GM23248 (cell line): ENCODE measurements around the gene GLI2. TPM values are rescaled to one million over a fixed set of nuclear protein-coding genes. Genes with fewer than 3 reads are reported as not detected.
A peak's percentile ranks its signal among the peaks of the same experiment; 100 is the strongest.

Source experiments
- DNase-seq: peaks from one replicate; pipeline ENCODE4 v3.0.0-alpha.2; 2015
- H2AFZ ChIP-seq: fragments of 200-600 bp; sonication (generic); 2 replicates; pipeline ENCODE4 v1.6.1; 2016; ENCODE audit warnings: antibody characterized with exemption
- H3F3A ChIP-seq: fragments of 200-600 bp; sonication (generic); 2 replicates; pipeline ENCODE4 v1.6.1; 2016; ENCODE audit warnings: mild to moderate bottlenecking, antibody characterized with exemption, mixed run types; ENCODE audit not compliant: insufficient read depth
- H3K27ac ChIP-seq: fragments of 200-600 bp; sonication (generic); 2 replicates; pipeline ENCODE4 v1.5.1; 2016; ENCODE audit warnings: mild to moderate bottlenecking
- H3K27me3 ChIP-seq: fragments of 200-600 bp; sonication (generic); replicated peaks from 2 replicates; pipeline ENCODE4 v1.6.1; 2016; ENCODE audit warnings: mild to moderate bottlenecking; ENCODE audit not compliant: insufficient read depth
- H3K36me3 ChIP-seq: fragments of 200-600 bp; sonication (generic); 2 replicates; pipeline ENCODE4 v1.6.1; 2016; ENCODE audit warnings: low read depth, mild to moderate bottlenecking
- H3K4me1 ChIP-seq: fragments of 200-600 bp; sonication (generic); 2 replicates; pipeline ENCODE4 v1.6.1; 2016; ENCODE audit warnings: mild to moderate bottlenecking; ENCODE audit not compliant: insufficient read depth
- H3K4me2 ChIP-seq: fragments of 200-600 bp; sonication (generic); one replicate; pipeline ENCODE4 v1.6.1; 2016; ENCODE audit warnings: mild to moderate bottlenecking; ENCODE audit not compliant: unreplicated experiment
- H3K4me3 ChIP-seq: fragments of 200-600 bp; sonication (generic); 2 replicates; pipeline ENCODE4 v1.5.1; 2016; ENCODE audit warnings: mild to moderate bottlenecking
- H3K79me2 ChIP-seq: fragments of 200-600 bp; sonication (generic); 2 replicates; pipeline ENCODE4 v1.6.1; 2016; ENCODE audit warnings: mild to moderate bottlenecking; ENCODE audit not compliant: insufficient read depth
- H3K9ac ChIP-seq: fragments of 200-600 bp; sonication (generic); 2 replicates; pipeline ENCODE4 v1.6.1; 2016; ENCODE audit warnings: mild to moderate bottlenecking
- H3K9me2 ChIP-seq: fragments of 200-600 bp; sonication (generic); 2 replicates; pipeline ENCODE4 v1.6.1; 2016; ENCODE audit warnings: mixed run types, mild to moderate bottlenecking, moderate library complexity; ENCODE audit not compliant: insufficient read depth
- H3K9me3 ChIP-seq: fragments of 200-600 bp; sonication (generic); one replicate; pipeline ENCODE4 v1.6.1; 2017; ENCODE audit warnings: low read depth
- H4K20me1 ChIP-seq: fragments of 200-600 bp; sonication (generic); 2 replicates; pipeline ENCODE4 v1.6.0; 2016; ENCODE audit not compliant: insufficient read depth
- EZH2 ChIP-seq: fragments of 200-600 bp; sonication (generic); IDR thresholded peaks from 2 replicates; pipeline ENCODE4 v1.6.1; 2018; ENCODE audit warnings: antibody characterized with exemption, mild to moderate bottlenecking; ENCODE audit not compliant: insufficient read depth, poor library complexity, severe bottlenecking
- EZH2phosphoT487 ChIP-seq: fragments of 200-600 bp; sonication (generic); IDR thresholded peaks from 2 replicates; pipeline ENCODE4 v1.6.1; 2018; ENCODE audit warnings: antibody characterized with exemption, moderate library complexity, mild to moderate bottlenecking, low read depth; ENCODE audit not compliant: insufficient read depth
- WGBS, 2 experiments: methylation state at CpG; one replicate each; pipeline ENCODE4 v1.1.6; 2015 to 2017; ENCODE audit warnings: low lambda C conversion rate in 2 of 2, low coverage in 1 of 2; ENCODE audit errors: missing lambda C conversion rate in 2 of 2; 5-methylcytosine and 5-hydroxymethylcytosine counted together
- in situ Hi-C: fragments of 300-500 bp; cut with MboI; formaldehyde crosslinking; loops from 2 replicates; pipeline ENCODE4 v1.15.0; 2020
- polyA plus RNA-seq: library from polyadenylated mRNA; unstranded; fragments of >200 nt; fragmentation: Nextera tagmentation; extraction: Ambion mirVana; gene quantifications from 2 replicates; pipeline ENCODE4 v1.2.1, GENCODE V29; 2016
- total RNA-seq: library from RNA; depleted of rRNA; stranded (reverse); fragments of >200 nt; shearing (Covaris generic); gene quantifications from 2 replicates; pipeline ENCODE4 v1.2.3, GENCODE V29; 2014

GLI2 gene
- total and polyA plus RNA-seq, 2 experiments from 2014 or later, result 8.3 to 9.0 TPM

GRCh38 chr2:120777170-120777751 is 41.6 kb downstream of the GLI2 start:
- no peak overlapping the region for H3K27ac ChIP-seq
- no peak for TF ChIP-seq EZH2
- no peak for TF ChIP-seq EZH2phosphoT487
- peaks cover 17% of the 10 kb centered on the region for H3F3A ChIP-seq
- H3K79me2 ChIP-seq, result peaks cover 93% of the 10 kb centered on the region
- H3K4me1 ChIP-seq, result peaks cover 37% of the 10 kb centered on the region
- no peak overlapping the region for H2AFZ ChIP-seq
- DNase-seq, result no peak
- in situ Hi-C loops, result no loop called here
- H3K9me3 ChIP-seq, result no peaks in the 10 kb centered on the region
- 84 to 86% methylated on average over 14 of the region's 14 CpGs for WGBS, 2 experiments
- H3K36me3 ChIP-seq, result no peaks in the 10 kb centered on the region
- H4K20me1 ChIP-seq, result no peaks in the 10 kb centered on the region
- H3K9ac ChIP-seq, result no peak overlapping the region
- H3K9me2 ChIP-seq, result no peaks in the 10 kb centered on the region
- no peak overlapping the region for H3K4me3 ChIP-seq
- H3K27me3 ChIP-seq, result no peaks in the 10 kb centered on the region
- H3K4me2 ChIP-seq, result no peak overlapping the region

- Histone ChIP-seq H3K79me2 (peaks cover 93% of the 10 kb centered on the region), H3K27ac (no peak overlapping the region), H3K4me1 (peaks cover 31% of the 10 kb centered on the region), H3F3A (peaks cover 12% of the 10 kb centered on the region), H3K4me3 (no peak overlapping the region), H3K27me3 (no peaks in the 10 kb centered on the region), H3K9me2 (no peaks in the 10 kb centered on the region), H4K20me1 (no peaks in the 10 kb centered on the region), H3K4me2 (no peak overlapping the region), H3K9me3 (no peaks in the 10 kb centered on the region), H3K36me3 (no peaks in the 10 kb centered on the region), H2AFZ (no peak overlapping the region), H3K9ac (no peak overlapping the region)
- 84 to 89% methylated on average over 5 of the region's 5 CpGs for WGBS, 2 experiments
- no peak for DNase-seq
- in situ Hi-C loops, result no loop called here
- TF ChIP-seq EZH2, result no peak
- no peak for TF ChIP-seq EZH2phosphoT487
Measured at GRCh38 chr2:120777787-120778186, 42.1 kb downstream of the GLI2 start.

DNA sequence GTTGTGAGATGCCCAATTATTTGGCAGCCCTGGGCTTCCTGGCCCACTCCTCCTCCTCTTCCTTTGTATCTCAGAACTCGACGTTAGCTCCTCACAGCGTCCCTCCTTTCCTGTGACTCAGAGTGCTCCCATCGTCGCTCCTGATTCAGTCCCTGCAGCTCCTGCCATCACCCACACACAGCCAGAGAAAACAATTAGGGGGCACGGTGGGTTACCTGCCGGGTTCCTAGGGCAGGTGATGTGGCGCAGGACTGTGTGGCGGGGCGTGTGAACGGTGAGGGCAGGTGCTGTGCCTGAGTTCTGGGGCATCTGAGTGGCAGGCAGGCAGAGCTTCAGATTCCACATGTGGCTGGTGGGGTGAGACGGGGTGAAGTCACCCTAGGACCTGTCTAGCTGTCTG is 42.6 kb downstream of the GLI2 start:
- TF ChIP-seq EZH2 (no peak), EZH2phosphoT487 (no peak)
- no peak overlapping the region for H3K27ac ChIP-seq
- 51 to 56% methylated on average over 12 of the region's 12 CpGs for WGBS, 2 experiments
- H3K4me3 ChIP-seq, result no peak overlapping the region
- 0 out of 2 replicates have a peak, but pooled peaks cover 7% of the 10 kb centered on the region for H3F3A ChIP-seq
- no peaks in the 10 kb centered on the region for H3K9me2 ChIP-seq
- in situ Hi-C loops, result no loop called here
- peaks cover 33% of the 10 kb centered on the region for H3K4me1 ChIP-seq
- no peak overlapping the region for H2AFZ ChIP-seq
- peaks cover 93% of the 10 kb centered on the region for H3K79me2 ChIP-seq
- no peaks in the 10 kb centered on the region for H3K36me3 ChIP-seq
- peak overlapping the region; percentile 9 for H3K4me2 ChIP-seq
- H4K20me1 ChIP-seq, result no peaks in the 10 kb centered on the region
- no peaks in the 10 kb centered on the region for H3K27me3 ChIP-seq
- no peak overlapping the region for H3K9ac ChIP-seq
- H3K9me3 ChIP-seq, result no peaks in the 10 kb centered on the region
- DNase-seq, result peak; percentile 68

GRCh38 chr2:120779781-120780283 is 44.2 kb downstream of the GLI2 start:
- H3K4me1 ChIP-seq, result peaks cover 37% of the 10 kb centered on the region
- no peak for TF ChIP-seq EZH2
- no peak for TF ChIP-seq EZH2phosphoT487
- no peaks in the 10 kb centered on the region for H3K9me3 ChIP-seq
- no peaks in the 10 kb centered on the region for H3K9me2 ChIP-seq
- 30 to 31% methylated on average over 13 of the region's 13 CpGs for WGBS, 2 experiments
- in situ Hi-C loops, result no loop called here
- peak; percentile 91 for DNase-seq
- peak overlapping the region; percentile 10 for H3K4me2 ChIP-seq
- H3K79me2 ChIP-seq, result peaks cover 79% of the 10 kb centered on the region
- H3K27ac ChIP-seq, result peak overlapping the region; percentile 51
- 0 out of 2 replicates have a peak, but pooled peaks cover 7% of the 10 kb centered on the region for H3F3A ChIP-seq
- no peaks in the 10 kb centered on the region for H4K20me1 ChIP-seq
- no peak overlapping the region for H2AFZ ChIP-seq
- no peaks in the 10 kb centered on the region for H3K27me3 ChIP-seq
- no peak overlapping the region for H3K4me3 ChIP-seq
- H3K9ac ChIP-seq, result no peak overlapping the region
- H3K36me3 ChIP-seq, result no peaks in the 10 kb centered on the region
